Vagina (tissue), 2 donors: ENCODE measurements around the gene DCBLD2. TPM values are rescaled to one million over a fixed set of nuclear protein-coding genes. Genes with fewer than 3 reads are reported as not detected.

ENCODE experiments used
- DNase-seq, 2 donors: peaks; one replicate each; pipeline ENCODE4 v3.0.0-alpha.2; 2017; ENCODE audit errors: extremely low spot score in 2 of 2
- H3K27ac ChIP-seq: fragments of 200-600 bp; sonication (generic); one replicate; pipeline ENCODE4 v1.5.1; 2019
- H3K27me3 ChIP-seq: fragments of 200-600 bp; sonication (generic); one replicate; pipeline ENCODE4 v1.5.1; 2019
- H3K36me3 ChIP-seq, 2 donors: fragments of 200-600 bp; sonication (generic); one replicate each; pipeline ENCODE4 v1.5.1; 2017 to 2019
- H3K4me1 ChIP-seq: fragments of 200-600 bp; sonication (generic); one replicate; pipeline ENCODE4 v1.5.1; 2019
- H3K4me3 ChIP-seq, 2 donors: fragments of 200-600 bp; sonication (generic); 1 replicate in 1 of 2; 2 replicates in 1 of 2; pipeline ENCODE4 v1.5.1; 2016 to 2019
- H3K9me3 ChIP-seq: fragments of 200-600 bp; sonication (generic); one replicate; pipeline ENCODE4 v1.5.1; 2019
- CTCF ChIP-seq, 3 experiments: fragments of 450-650 bp in 2 of 3; fragments of 200-600 bp in 1 of 3; sonication (generic) in 1 of 3; IDR thresholded peaks; one replicate each; pipeline ENCODE4 v1.5.1; 2017 to 2019; ENCODE audit warnings: antibody characterized with exemption in 3 of 3, mild to moderate bottlenecking in 2 of 3, moderate library complexity in 2 of 3
- POLR2A ChIP-seq, 2 donors: fragments of 450-650 bp; IDR thresholded peaks; one replicate each; pipeline ENCODE4 v1.6.1; 2017; ENCODE audit warnings: antibody characterized with exemption in 2 of 2, mild to moderate bottlenecking in 2 of 2, moderate library complexity in 2 of 2
- POLR2AphosphoS5 ChIP-seq, 2 donors: sonication (generic); formaldehyde crosslinking; IDR thresholded peaks; one replicate each; pipeline ENCODE4 v1.9.0; 2017; ENCODE audit warnings: antibody characterized with exemption in 2 of 2, mild to moderate bottlenecking in 2 of 2, low read depth in 1 of 2; ENCODE audit not compliant: insufficient read depth in 1 of 2
- intact Hi-C: fragments of 100-400 bp; cut with DNase I; formaldehyde crosslinking; loops from one replicate; pipeline ENCODE4 v1.15.1; 2023
- total RNA-seq: library from RNA; depleted of rRNA; stranded (reverse); fragments of >200 nt; gene quantifications from one replicate; pipeline ENCODE4 v1.2.3, GENCODE V29; 2016

DCBLD2 gene
- total RNA-seq, 1 donor from 2014 or later: 36.1 TPM

- DNase-seq: no peak
- H3K9me3 ChIP-seq: no peaks in the 10 kb centered on the region
- intact Hi-C loops: no loop called here
- H3K36me3 ChIP-seq: no peaks in the 10 kb centered on the region
- no peak for TF ChIP-seq POLR2A (IDR thresholded peaks at IDR 0.05)
- no peak for TF ChIP-seq POLR2AphosphoS5 (IDR thresholded peaks at IDR 0.05; ENCODE audit: insufficient read depth in 1 of 2, low read depth in 1 of 2)
- no peak for TF ChIP-seq CTCF (IDR thresholded peaks at IDR 0.05)
- no peak overlapping the region for H3K4me3 ChIP-seq
- no peaks in the 10 kb centered on the region for H3K27me3 ChIP-seq
- H3K4me1 ChIP-seq: no peaks in the 10 kb centered on the region
- no peak overlapping the region for H3K27ac ChIP-seq
Measured at GRCh38 chr3:98786364-98787006, 115.0 kb downstream of the DCBLD2 start.

- DNase-seq: no peak
- H3K27me3 ChIP-seq: no peaks in the 10 kb centered on the region
- H3K9me3 ChIP-seq: no peaks in the 10 kb centered on the region
- no peaks in the 10 kb centered on the region for H3K36me3 ChIP-seq
- TF ChIP-seq POLR2AphosphoS5 (IDR thresholded peaks at IDR 0.05; ENCODE audit: insufficient read depth in 1 of 2, low read depth in 1 of 2) (no peak), POLR2A (IDR thresholded peaks at IDR 0.05) (no peak), CTCF (IDR thresholded peaks at IDR 0.05) (no peak)
- H3K4me3 ChIP-seq: no peak overlapping the region
- H3K4me1 ChIP-seq: no peaks in the 10 kb centered on the region
- no peak overlapping the region for H3K27ac ChIP-seq
- intact Hi-C loops: no loop called here
Measured at GRCh38 chr3:98784666-98785600, 116.6 kb downstream of the DCBLD2 start.

- no peak for DNase-seq
- H3K9me3 ChIP-seq: no peaks in the 10 kb centered on the region
- H3K27ac ChIP-seq: no peak overlapping the region
- H3K4me1 ChIP-seq: no peaks in the 10 kb centered on the region
- H3K4me3 ChIP-seq: no peak overlapping the region
- H3K27me3 ChIP-seq: no peaks in the 10 kb centered on the region
- no peak for TF ChIP-seq CTCF (IDR thresholded peaks at IDR 0.05)
- no peak for TF ChIP-seq POLR2A (IDR thresholded peaks at IDR 0.05)
- no peak for TF ChIP-seq POLR2AphosphoS5 (IDR thresholded peaks at IDR 0.05; ENCODE audit: insufficient read depth in 1 of 2, low read depth in 1 of 2)
- H3K36me3 ChIP-seq: no peaks in the 10 kb centered on the region
- intact Hi-C loops: no loop called here
Measured at GRCh38 chr3:98784042-98784441, 117.5 kb downstream of the DCBLD2 start.

GRCh38 chr3:98782824-98783500 lies 118.5 kb downstream of the DCBLD2 start:
- H3K9me3 ChIP-seq: no peaks in the 10 kb centered on the region
- H3K4me1 ChIP-seq: peaks cover 11% of the 10 kb centered on the region
- no peaks in the 10 kb centered on the region for H3K36me3 ChIP-seq
- no peak overlapping the region for H3K27ac ChIP-seq
- TF ChIP-seq POLR2AphosphoS5 (IDR thresholded peaks at IDR 0.05; ENCODE audit: insufficient read depth in 1 of 2, low read depth in 1 of 2) (no peak), CTCF (IDR thresholded peaks at IDR 0.05) (no peak), POLR2A (IDR thresholded peaks at IDR 0.05) (no peak)
- no peak for DNase-seq
- no peaks in the 10 kb centered on the region for H3K27me3 ChIP-seq
- intact Hi-C loops: no loop called here
- no peak overlapping the region for H3K4me3 ChIP-seq
